OCI-LY7 (cell line): ENCODE measurements around the gene RAD51B. TPM values are rescaled to one million over a fixed set of nuclear protein-coding genes. Genes with fewer than 3 reads are reported as not detected.

ENCODE experiments used
- BruUV-seq: library from RNA; stranded (reverse); fragments of 400-500 nt; replicated peaks from 2 replicates; lab custom pipeline; 2021; lab: Mats Ljungman, UMichigan
- CTCF ChIA-PET: fragments of 300-600 bp; sonication (Branson Sonifier 250); formaldehyde crosslinking; loops from one replicate; lab custom pipeline; 2022; ENCODE audit warnings: antibody characterized with exemption; ENCODE audit not compliant: unreplicated experiment; lab: Charles Lee
- POLR2A ChIA-PET: fragments of 300-600 bp; sonication (Branson Sonifier 250); formaldehyde crosslinking; loops from one replicate; lab custom pipeline; 2022; ENCODE audit warnings: antibody characterized with exemption; lab: Charles Lee
- DNase-seq: peaks from one replicate; pipeline ENCODE4 v3.0.0-alpha.2; 2015; ENCODE audit warnings: low spot score
- H2AFZ ChIP-seq: fragments of 200-600 bp; sonication (generic), shearing (Covaris generic); 2 replicates; pipeline ENCODE4 v1.6.1; 2014; ENCODE audit warnings: mild to moderate bottlenecking, antibody characterized with exemption, low read length, moderate library complexity
- H3K27ac ChIP-seq: fragments of 200-600 bp; sonication (generic); 2 replicates; pipeline ENCODE4 v1.5.1; 2014; ENCODE audit warnings: mixed run types, low read depth, mild to moderate bottlenecking, moderate library complexity, low read length, inconsistent platforms; ENCODE audit not compliant: poor library complexity, severe bottlenecking
- H3K36me3 ChIP-seq: fragments of 200-600 bp; sonication (generic); 2 replicates; pipeline ENCODE4 v1.6.1; 2014; ENCODE audit warnings: mild to moderate bottlenecking, antibody characterized with exemption, low read length, moderate library complexity, mixed read lengths; ENCODE audit not compliant: insufficient read depth
- H3K4me1 ChIP-seq: fragments of 200-600 bp; sonication (generic); 2 replicates; pipeline ENCODE4 v1.5.1; 2014; ENCODE audit warnings: mild to moderate bottlenecking, low read length; ENCODE audit not compliant: insufficient read depth, poor library complexity, severe bottlenecking
- H3K4me2 ChIP-seq: fragments of 200-600 bp; sonication (generic); 2 replicates; pipeline ENCODE4 v1.6.1; 2014; ENCODE audit warnings: mild to moderate bottlenecking, low read length
- H3K4me3 ChIP-seq: fragments of 200-600 bp; sonication (generic); 2 replicates; pipeline ENCODE4 v1.5.1; 2014; ENCODE audit warnings: mild to moderate bottlenecking, low read depth, low read length; ENCODE audit not compliant: poor library complexity, severe bottlenecking
- H3K79me2 ChIP-seq: fragments of 200-600 bp; sonication (generic); 2 replicates; pipeline ENCODE4 v1.6.1; 2016; ENCODE audit warnings: low read depth, mild to moderate bottlenecking, low read length, moderate library complexity, mixed read lengths; ENCODE audit not compliant: insufficient read depth
- H3K9me2 ChIP-seq: fragments of 200-600 bp; sonication (generic); 2 replicates; pipeline ENCODE4 v1.6.1; 2016; ENCODE audit warnings: mild to moderate bottlenecking, low read length, mixed read lengths; ENCODE audit not compliant: insufficient read depth
- H3K9me3 ChIP-seq: fragments of 200-600 bp; sonication (generic); 2 replicates; pipeline ENCODE4 v1.6.1; 2014; ENCODE audit warnings: mild to moderate bottlenecking, mixed run types, low read length, mixed read lengths
- H4K20me1 ChIP-seq: fragments of 200-600 bp; sonication (generic); 2 replicates; pipeline ENCODE4 v1.6.1; 2014; ENCODE audit warnings: mild to moderate bottlenecking, antibody characterized with exemption, low read length, moderate library complexity, mixed read lengths; ENCODE audit not compliant: insufficient read depth
- CTCF ChIP-seq: fragments of 200-600 bp; sonication (generic); conservative IDR thresholded peaks from 2 replicates; pipeline ENCODE4 v1.5.1; 2014; ENCODE audit warnings: mild to moderate bottlenecking, antibody characterized with exemption, low read length, moderate library complexity, mixed read lengths
- EZH2phosphoT487 ChIP-seq: fragments of 200-600 bp; sonication (generic); IDR thresholded peaks from 2 replicates; pipeline ENCODE4 v1.6.1; 2018; ENCODE audit warnings: low read depth, borderline replicate concordance, mild to moderate bottlenecking, mixed run types, antibody characterized with exemption, low read length, moderate library complexity, mixed read lengths
- intact Hi-C: fragments of 100-400 bp; cut with micrococcal nuclease; formaldehyde crosslinking; loops from one replicate; pipeline ENCODE4 v1.10.0; 2022; ENCODE audit not compliant: unreplicated experiment
- total RNA-seq, 2 experiments: library from RNA; depleted of rRNA in 1 of 2; stranded (reverse); fragments of >200 nt in 1 of 2; shearing (Covaris generic) in 1 of 2; gene quantifications; 2 replicates each; pipeline ENCODE4 v1.2.3, GENCODE V29; 2014 to 2022

The RAD51B gene
- total RNA-seq, 2 experiments from 2014 or later: 41.4 to 89.9 TPM

DNA sequence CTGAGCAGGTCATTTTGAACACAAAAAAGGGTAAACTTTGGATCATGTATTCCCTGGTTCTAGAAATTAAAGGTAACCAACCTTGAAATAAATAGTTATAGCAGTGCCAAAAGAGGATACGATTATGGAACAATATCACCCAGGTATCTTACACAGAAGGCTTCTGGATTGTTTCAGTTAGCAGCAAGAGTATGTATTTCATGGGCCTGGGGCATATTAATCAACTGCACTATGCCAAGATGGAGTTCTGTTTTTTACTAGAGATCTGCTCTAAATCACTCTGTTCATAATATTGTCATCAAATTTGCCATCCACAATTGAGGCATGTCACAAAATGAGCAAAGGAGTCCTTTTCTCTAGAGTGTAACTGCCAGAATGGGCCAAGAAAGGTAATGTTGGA lies 357.1 kb downstream of the RAD51B start:
- TF ChIP-seq EZH2phosphoT487: no peak
- TF ChIP-seq CTCF: no peak
- no peak for DNase-seq
- Histone ChIP-seq H3K79me2 (no peaks in the 10 kb centered on the region), H3K36me3 (no peaks in the 10 kb centered on the region), H3K4me2 (no peak overlapping the region), H2AFZ (no peak overlapping the region), H3K4me1 (no peaks in the 10 kb centered on the region), H3K27ac (no peak overlapping the region), H3K4me3 (no peak overlapping the region), H3K9me3 (no peaks in the 10 kb centered on the region), H4K20me1 (no peaks in the 10 kb centered on the region), H3K9me2 (no peaks in the 10 kb centered on the region)
- POLR2A ChIA-PET: no interaction called here
- intact Hi-C loops: no loop called here
- no TSS peak for BruUV-seq
- CTCF ChIA-PET: no interaction called here

GRCh38 chr14:68177728-68178127 lies 358.1 kb downstream of the RAD51B start:
- Histone ChIP-seq H4K20me1 (no peaks in the 10 kb centered on the region), H3K79me2 (no peaks in the 10 kb centered on the region), H3K36me3 (no peaks in the 10 kb centered on the region), H3K9me3 (no peaks in the 10 kb centered on the region), H3K4me1 (no peaks in the 10 kb centered on the region), H2AFZ (no peak overlapping the region), H3K4me3 (no peak overlapping the region), H3K9me2 (no peaks in the 10 kb centered on the region), H3K27ac (no peak overlapping the region), H3K4me2 (no peak overlapping the region)
- intact Hi-C loops: no loop called here
- ChIA-PET CTCF (no interaction called here), POLR2A (interaction anchor here (0.6 kb wide), 1 partner anchor 739 kb away, joined by 3 read pairs; no protein-coding TSS in a partner anchor)
- no TSS peak for BruUV-seq
- TF ChIP-seq EZH2phosphoT487 (no peak), CTCF (no peak)
- no peak for DNase-seq

DNA sequence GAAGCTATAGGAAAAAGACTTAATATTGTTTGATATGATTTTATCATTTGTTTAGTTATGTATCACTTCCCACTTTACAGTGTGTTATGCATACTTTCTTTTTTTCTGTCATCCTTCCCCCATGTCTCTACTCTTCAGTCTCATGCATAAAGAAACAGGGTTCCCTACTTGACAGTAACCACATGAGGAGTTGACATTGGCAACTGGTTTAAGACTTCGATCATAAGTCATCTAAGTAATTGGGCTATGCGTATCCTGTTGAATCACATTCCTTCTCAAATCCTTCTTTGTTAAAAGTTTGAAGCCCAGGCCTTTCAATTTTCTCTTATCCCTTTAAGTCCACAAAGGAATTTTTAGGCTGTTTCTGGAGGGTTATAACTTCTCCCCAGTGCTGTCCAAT lies 358.7 kb downstream of the RAD51B start:
- H3K4me1 ChIP-seq: no peaks in the 10 kb centered on the region
- BruUV-seq: no TSS peak
- H3K79me2 ChIP-seq: no peaks in the 10 kb centered on the region
- no peaks in the 10 kb centered on the region for H3K36me3 ChIP-seq
- no peak overlapping the region for H3K4me3 ChIP-seq
- DNase-seq: no peak
- H3K9me3 ChIP-seq: no peaks in the 10 kb centered on the region
- no peaks in the 10 kb centered on the region for H3K9me2 ChIP-seq
- no peaks in the 10 kb centered on the region for H4K20me1 ChIP-seq
- POLR2A ChIA-PET: no interaction called here
- no peak for TF ChIP-seq CTCF
- no peak for TF ChIP-seq EZH2phosphoT487
- H3K4me2 ChIP-seq: no peak overlapping the region
- no peak overlapping the region for H2AFZ ChIP-seq
- CTCF ChIA-PET: no interaction called here
- intact Hi-C loops: no loop called here
- no peak overlapping the region for H3K27ac ChIP-seq
